OCI-LY1 (cell line): ENCODE results near the gene PAQR3.

ENCODE experiments used
- H2AFZ ChIP-seq: fragments of 200-600 bp; sonication (generic), shearing (Covaris generic); 2 replicates; pipeline ENCODE4 v1.6.0; 2014; ENCODE audit warnings: antibody characterized with exemption, mild to moderate bottlenecking, low read length
- H3F3A ChIP-seq: fragments of 200-600 bp; sonication (generic), shearing (Covaris generic); 2 replicates; pipeline ENCODE4 v1.6.0; 2014; ENCODE audit warnings: mild to moderate bottlenecking, antibody characterized with exemption, low read length, moderate library complexity; ENCODE audit not compliant: insufficient read depth
- H3K27ac ChIP-seq: fragments of 200-600 bp; sonication (generic); 2 replicates; pipeline ENCODE4 v1.5.1; 2014; ENCODE audit warnings: low read length, mixed run types, mild to moderate bottlenecking, low read depth; ENCODE audit not compliant: poor library complexity, severe bottlenecking
- H3K27me3 ChIP-seq: fragments of 200-600 bp; sonication (generic); 2 replicates; pipeline ENCODE4 v1.6.0; 2014; ENCODE audit warnings: antibody characterized with exemption, mild to moderate bottlenecking, low read length, moderate library complexity; ENCODE audit not compliant: insufficient read depth
- H3K36me3 ChIP-seq: fragments of 200-600 bp; sonication (generic); 2 replicates; pipeline ENCODE4 v1.6.1; 2014; ENCODE audit warnings: mild to moderate bottlenecking, antibody characterized with exemption, low read length, moderate library complexity, mixed read lengths; ENCODE audit not compliant: insufficient read depth
- H3K4me1 ChIP-seq: fragments of 200-600 bp; sonication (generic); 2 replicates; pipeline ENCODE4 v1.5.1; 2014; ENCODE audit warnings: mild to moderate bottlenecking, low read length, moderate library complexity; ENCODE audit not compliant: insufficient read depth, severe bottlenecking
- H3K4me2 ChIP-seq: fragments of 200-600 bp; sonication (generic), shearing (Covaris generic); 2 replicates; pipeline ENCODE4 v1.6.1; 2014; ENCODE audit warnings: low read length
- H3K4me3 ChIP-seq: fragments of 200-600 bp; sonication (generic); 2 replicates; pipeline ENCODE4 v1.5.1; 2014; ENCODE audit warnings: low read length, low read depth, mild to moderate bottlenecking, mixed read lengths; ENCODE audit not compliant: poor library complexity, severe bottlenecking
- H3K79me2 ChIP-seq: fragments of 200-600 bp; shearing (Covaris generic); 2 replicates; pipeline ENCODE4 v1.6.1; 2016; ENCODE audit warnings: mixed run types, low read length, mixed read lengths; ENCODE audit not compliant: insufficient read depth
- H3K9ac ChIP-seq: fragments of 200-600 bp; sonication (generic), shearing (Covaris generic); 2 replicates; pipeline ENCODE4 v1.6.1; 2014; ENCODE audit warnings: mild to moderate bottlenecking, low read length, mixed read lengths
- H3K9me2 ChIP-seq: fragments of 200-600 bp; sonication (generic), shearing (Covaris generic); 2 replicates; pipeline ENCODE4 v1.6.1; 2014; ENCODE audit warnings: low read depth, mild to moderate bottlenecking, low read length, mixed read lengths
- H3K9me3 ChIP-seq: fragments of 200-600 bp; shearing (Covaris generic); 2 replicates; pipeline ENCODE4 v1.6.1; 2014; ENCODE audit warnings: low read length, mixed read lengths
- H4K20me1 ChIP-seq: fragments of 200-600 bp; sonication (generic), shearing (Covaris generic); 2 replicates; pipeline ENCODE4 v1.6.0; 2016; ENCODE audit warnings: mild to moderate bottlenecking, low read length; ENCODE audit not compliant: insufficient read depth
- CTCF ChIP-seq: fragments of 200-600 bp; sonication (generic), shearing (Covaris generic); IDR thresholded peaks from 2 replicates; pipeline ENCODE4 v1.5.1; 2017; ENCODE audit warnings: mild to moderate bottlenecking, antibody characterized with exemption, low read length, moderate library complexity, mixed read lengths
- EZH2 ChIP-seq: fragments of 200-600 bp; sonication (generic), shearing (Covaris generic); IDR thresholded peaks from 2 replicates; pipeline ENCODE4 v1.8.0; 2017; ENCODE audit warnings: borderline replicate concordance, mixed run types, mild to moderate bottlenecking, antibody characterized with exemption, low read length, moderate library complexity, mixed read lengths

PAQR3 gene

DNA sequence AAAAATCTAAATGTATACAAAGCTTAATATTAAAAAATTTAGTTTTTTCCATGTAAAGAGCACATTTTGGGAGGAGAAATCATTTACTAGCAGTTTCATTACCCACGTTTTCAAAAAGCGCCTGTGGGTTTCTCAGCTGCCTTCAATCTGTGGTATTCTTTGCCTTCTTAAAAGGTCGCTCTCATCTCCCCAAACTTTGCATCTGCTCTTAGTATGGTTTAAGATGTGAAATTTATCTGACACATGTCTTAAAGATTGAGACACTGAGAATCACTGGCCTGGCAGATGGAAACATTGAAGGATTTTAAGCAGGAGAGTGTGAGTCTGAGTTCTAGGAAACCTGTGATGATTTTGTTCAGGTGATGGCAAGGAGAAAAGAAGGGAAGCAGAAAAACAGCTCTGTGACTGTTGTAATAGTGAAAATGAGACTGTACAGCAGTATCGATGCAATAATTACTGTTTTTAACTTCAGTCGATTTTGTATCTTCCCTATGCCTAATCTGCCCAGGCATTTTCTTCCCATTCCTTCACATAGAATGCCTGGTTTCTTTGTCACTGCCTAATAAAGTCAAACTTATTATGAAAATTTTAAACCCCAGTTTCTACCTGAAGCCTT, 75.9 kb downstream of the PAQR3 start:
- Histone ChIP-seq H3K27ac (no peak overlapping the region), H4K20me1 (no peaks in the 10 kb centered on the region), H3F3A (no peaks in the 10 kb centered on the region), H3K9me3 (no peaks in the 10 kb centered on the region), H3K27me3 (no peaks in the 10 kb centered on the region), H3K36me3 (peaks cover 35% of the 10 kb centered on the region; the same call in 1 of the 2 replicates), H3K79me2 (no peaks in the 10 kb centered on the region), H2AFZ (no peak overlapping the region), H3K4me3 (no peak overlapping the region), H3K9me2 (no peaks in the 10 kb centered on the region), H3K4me1 (no peaks in the 10 kb centered on the region), H3K4me2 (no peak overlapping the region), H3K9ac (no peak overlapping the region)
- TF ChIP-seq EZH2 (no peak), CTCF (no peak)

DNA sequence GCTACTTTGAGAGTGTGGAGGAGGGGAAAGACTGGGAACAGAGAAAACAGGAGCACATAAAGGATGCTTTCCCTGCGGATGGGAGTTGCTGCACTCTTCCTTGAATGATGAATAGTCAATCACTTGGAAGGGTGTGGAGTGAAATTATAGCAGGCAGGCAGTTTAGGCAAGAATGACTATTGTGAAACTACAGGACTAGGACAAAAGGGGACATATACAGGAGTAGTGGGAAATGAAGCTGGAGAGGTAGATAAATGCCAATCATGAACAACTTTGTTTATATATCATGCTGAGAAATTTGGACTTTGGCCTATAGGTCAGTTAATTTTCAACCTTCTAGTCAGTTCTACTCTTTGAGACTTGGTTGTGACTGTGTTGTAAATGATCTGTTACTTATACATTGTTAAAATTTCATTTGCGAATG, 76.9 kb downstream of the PAQR3 start:
- no peaks in the 10 kb centered on the region for H3K4me1 ChIP-seq
- no peak for TF ChIP-seq EZH2
- no peak for TF ChIP-seq CTCF
- no peak overlapping the region for H3K9ac ChIP-seq
- H3K27me3 ChIP-seq = no peaks in the 10 kb centered on the region
- H3K4me2 ChIP-seq = no peak overlapping the region
- no peaks in the 10 kb centered on the region for H4K20me1 ChIP-seq
- H3K27ac ChIP-seq = no peak overlapping the region
- H3K36me3 ChIP-seq = peaks cover 31% of the 10 kb centered on the region; the same call in 1 of the 2 replicates
- no peak overlapping the region for H3K4me3 ChIP-seq
- no peaks in the 10 kb centered on the region for H3K79me2 ChIP-seq
- no peak overlapping the region for H2AFZ ChIP-seq
- H3K9me3 ChIP-seq = no peaks in the 10 kb centered on the region
- no peaks in the 10 kb centered on the region for H3F3A ChIP-seq
- H3K9me2 ChIP-seq = no peaks in the 10 kb centered on the region
